DMS53 treated with DMSO at 0.1 percent for 48 hours (cell line): ENCODE measurements around the gene NRDE2.
A peak's percentile ranks its signal among the peaks of the same experiment; 100 is the strongest.
"Not testable (repeated sequence)": the region's sequence is repeated elsewhere in the genome, so short reads cannot be mapped to it uniquely, and the experiment has no call there.

Experiments
- DNase-seq: peaks from one replicate; lab custom pipeline; 2025; ENCODE audit not compliant: unreplicated experiment; lab: John Stamatoyannopoulos, UW

NRDE2 gene

GRCh38 chr14:90342327-90342726, 10.6 kb upstream of the NRDE2 start:
- no peak for DNase-seq

- DNase-seq: no peak
Observed at GRCh38 chr14:90341784-90342183, 10.0 kb upstream of the NRDE2 start.

- not testable (repeated sequence) for DNase-seq
Observed at GRCh38 chr14:90341232-90341631, 9.5 kb upstream of the NRDE2 start.

GRCh38 chr14:90336985-90337384, 5.2 kb upstream of the NRDE2 start:
- peak; percentile 22 for DNase-seq

- no peak for DNase-seq
Observed at GRCh38 chr14:90336401-90336800, 4.7 kb upstream of the NRDE2 start.

GRCh38 chr14:90332271-90332584, 487 bp upstream of the NRDE2 start:
- peak; percentile 20 for DNase-seq

GRCh38 chr14:90330203-90331196, 1.2 kb downstream of the NRDE2 start:
- no peak for DNase-seq

GRCh38 chr14:90321891-90322290, 9.8 kb downstream of the NRDE2 start:
- DNase-seq: no peak

GRCh38 chr14:90319634-90320541, 11.9 kb downstream of the NRDE2 start:
- DNase-seq: no peak

- no peak for DNase-seq
Observed at GRCh38 chr14:90319173-90319572, 12.6 kb downstream of the NRDE2 start.

- no peak for DNase-seq
Observed at GRCh38 chr14:90318016-90318415, 13.7 kb downstream of the NRDE2 start.

- DNase-seq: no peak
Observed at GRCh38 chr14:90317286-90317685, 14.5 kb downstream of the NRDE2 start.

- no peak for DNase-seq
Observed at GRCh38 chr14:90308561-90308960, 23.2 kb downstream of the NRDE2 start.

GRCh38 chr14:90305176-90305601, 26.6 kb downstream of the NRDE2 start:
- no peak for DNase-seq

- DNase-seq: no peak
Observed at GRCh38 chr14:90304502-90304901, 27.2 kb downstream of the NRDE2 start.

GRCh38 chr14:90303473-90303872, 28.3 kb downstream of the NRDE2 start:
- no peak for DNase-seq

GRCh38 chr14:90302529-90303303, 29.0 kb downstream of the NRDE2 start:
- no peak for DNase-seq

GRCh38 chr14:90301668-90302090, 30.1 kb downstream of the NRDE2 start:
- DNase-seq: peak; percentile 46

- no peak for DNase-seq
Observed at GRCh38 chr14:90301122-90301521, 30.6 kb downstream of the NRDE2 start.

- DNase-seq: no peak
Observed at GRCh38 chr14:90300611-90301047, 31.1 kb downstream of the NRDE2 start.

GRCh38 chr14:90299408-90299807, 32.3 kb downstream of the NRDE2 start:
- no peak for DNase-seq
